Measurements from ENCODE around the gene CADM1.

The CADM1 gene

DNA sequence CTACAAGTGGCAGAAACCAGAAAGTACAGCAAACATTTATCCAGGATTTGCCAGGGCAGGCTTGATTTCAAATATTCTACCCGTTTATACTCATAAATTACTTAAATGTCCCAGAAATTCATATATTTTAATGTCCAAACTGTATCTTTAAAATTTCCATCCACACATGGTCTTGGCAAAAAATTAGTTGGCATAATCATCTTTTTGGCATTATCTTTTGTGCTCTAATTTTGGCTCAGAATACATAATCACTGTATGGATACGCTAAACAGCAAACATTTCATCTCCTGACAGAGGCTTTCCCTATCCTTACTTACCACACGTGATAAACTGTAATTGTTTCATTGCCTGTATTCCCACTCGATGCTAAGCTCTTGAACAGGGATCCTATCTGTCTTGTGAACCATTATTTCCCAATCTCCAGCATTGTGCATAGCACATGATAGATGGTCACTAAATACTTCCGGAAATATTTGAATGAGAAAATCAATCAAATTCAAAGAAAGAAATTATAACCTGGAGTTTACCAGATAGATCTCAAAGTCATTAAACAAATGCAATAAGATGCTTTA, 64.2 kb downstream of the CADM1 start:
- DNase-seq = no peak

DNA sequence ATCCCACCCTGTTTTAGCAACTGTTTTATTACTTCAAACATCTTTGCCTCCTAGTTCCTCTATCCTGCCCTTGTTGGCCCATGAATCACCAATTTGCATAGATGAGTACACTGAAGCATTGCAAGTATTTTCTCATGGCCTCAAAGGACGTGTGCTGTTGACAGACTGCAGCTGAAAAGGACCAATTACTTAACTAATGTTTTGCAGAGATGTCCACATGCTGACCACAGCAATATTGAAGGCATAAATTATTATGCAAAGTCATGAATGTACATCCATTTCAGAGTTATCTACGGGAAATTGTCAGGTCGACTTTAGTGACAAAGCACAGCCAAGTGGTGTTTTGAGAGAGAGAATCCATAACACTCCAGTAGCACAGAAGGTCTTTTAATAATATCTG, 64.8 kb downstream of the CADM1 start:
- no peak for DNase-seq

DNA sequence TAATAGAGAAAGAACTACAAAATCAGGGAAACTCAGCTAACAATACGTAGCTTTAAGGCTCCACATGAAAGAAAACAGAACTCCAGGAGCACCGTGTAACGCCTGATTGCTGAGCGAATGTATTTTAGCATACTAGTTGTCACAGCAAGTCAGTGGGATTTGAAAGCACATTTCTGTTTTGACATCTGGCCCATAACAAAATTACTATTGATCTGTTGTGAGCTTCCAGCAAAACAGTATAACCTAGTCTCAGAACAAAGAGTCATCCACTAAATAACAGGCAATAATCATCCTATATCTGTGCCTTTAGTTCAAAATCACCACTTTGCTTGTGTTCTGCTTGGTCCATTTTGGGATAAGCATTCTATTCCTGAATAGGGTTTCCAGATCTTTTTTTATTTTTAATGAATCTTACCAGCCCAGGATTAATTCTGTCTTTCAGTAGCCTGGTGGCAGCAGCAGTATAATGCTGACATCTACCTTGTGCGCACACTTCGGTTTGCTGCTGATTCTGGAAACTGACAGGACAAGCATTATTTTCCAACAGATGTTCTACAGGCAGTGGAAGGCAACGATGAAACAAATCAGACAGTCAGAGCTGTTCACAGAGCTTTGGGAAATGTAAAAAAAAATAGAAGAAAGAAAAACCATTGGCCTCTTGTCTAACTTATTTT, 66.2 kb downstream of the CADM1 start:
- DNase-seq = no peak

DNA sequence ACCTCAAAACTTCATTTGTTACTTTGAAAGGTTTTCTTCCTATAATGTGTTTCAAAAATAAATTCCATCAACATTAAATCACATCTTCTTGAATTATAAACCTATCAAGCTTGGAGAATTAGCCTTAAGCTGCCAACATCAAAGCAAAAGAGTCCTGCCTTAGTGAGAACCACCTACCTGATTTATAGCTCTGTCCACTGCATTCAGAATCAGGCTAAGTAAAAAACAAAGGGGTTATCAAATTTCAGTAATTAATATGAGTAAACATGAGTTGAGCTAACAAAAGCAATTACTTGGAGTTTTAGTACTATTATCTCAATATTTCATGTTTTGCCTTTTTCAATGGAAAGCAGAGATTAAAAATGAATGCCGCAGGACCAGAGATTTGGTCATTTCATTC, 73.9 kb downstream of the CADM1 start:
- DNase-seq = no peak

DNA sequence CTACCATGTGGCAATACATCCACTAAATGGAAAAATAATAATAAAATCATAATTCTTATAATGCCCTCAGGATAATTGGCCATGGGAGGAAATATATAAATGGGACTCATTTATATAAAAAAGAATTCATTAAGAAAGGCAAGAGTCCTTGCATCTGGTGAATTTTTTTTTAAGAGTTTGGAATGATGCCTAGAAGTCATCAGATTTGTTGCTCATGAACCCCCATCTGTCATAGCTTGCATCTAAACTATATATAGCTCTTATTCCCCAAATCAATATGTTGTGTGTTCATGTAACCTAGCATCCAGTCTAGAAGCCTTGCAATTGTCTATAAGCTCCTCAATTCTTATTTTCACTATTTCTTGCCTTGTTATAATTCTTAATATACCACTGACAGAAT, 75.9 kb downstream of the CADM1 start:
- no peak for DNase-seq

DNA sequence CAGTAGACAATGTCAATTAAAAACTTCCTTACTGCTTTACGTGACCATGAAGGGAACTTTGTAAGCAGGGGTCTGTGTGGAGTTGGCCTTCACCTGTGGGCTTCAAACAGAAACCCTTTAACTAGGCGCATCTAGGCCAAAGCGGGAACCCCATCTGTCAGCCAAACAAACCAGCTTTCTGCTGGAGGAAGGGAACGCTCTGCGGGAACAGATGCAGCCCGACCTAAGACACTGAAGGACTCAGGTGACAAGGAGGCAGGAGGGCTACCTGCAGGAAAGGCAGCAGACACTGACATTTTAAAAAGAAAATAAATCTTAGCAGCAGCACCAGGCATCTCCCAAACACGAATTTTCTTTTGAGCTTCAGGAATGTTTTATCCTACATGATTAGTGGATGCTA, 78.4 kb downstream of the CADM1 start:
- DNase-seq = no peak

DNA sequence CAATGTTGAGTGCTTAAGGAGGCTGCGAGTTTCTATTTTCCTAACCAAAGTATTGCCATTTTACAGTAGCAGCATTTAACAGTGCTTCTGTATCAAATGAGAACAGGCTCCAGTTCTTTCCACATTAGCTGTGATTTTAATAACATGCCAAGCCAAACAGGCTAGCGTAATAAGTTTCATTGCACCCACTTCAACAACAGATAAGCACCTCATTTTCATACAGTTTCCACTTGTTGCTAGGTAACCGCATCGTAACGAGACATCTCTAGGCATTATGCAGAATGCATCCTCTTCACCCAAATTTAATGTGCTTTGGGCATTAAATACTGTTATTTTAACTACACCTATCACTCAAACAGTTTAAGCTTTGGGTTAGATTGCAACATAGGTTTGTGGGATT, 79.0 kb downstream of the CADM1 start:
- DNase-seq = no peak

DNA sequence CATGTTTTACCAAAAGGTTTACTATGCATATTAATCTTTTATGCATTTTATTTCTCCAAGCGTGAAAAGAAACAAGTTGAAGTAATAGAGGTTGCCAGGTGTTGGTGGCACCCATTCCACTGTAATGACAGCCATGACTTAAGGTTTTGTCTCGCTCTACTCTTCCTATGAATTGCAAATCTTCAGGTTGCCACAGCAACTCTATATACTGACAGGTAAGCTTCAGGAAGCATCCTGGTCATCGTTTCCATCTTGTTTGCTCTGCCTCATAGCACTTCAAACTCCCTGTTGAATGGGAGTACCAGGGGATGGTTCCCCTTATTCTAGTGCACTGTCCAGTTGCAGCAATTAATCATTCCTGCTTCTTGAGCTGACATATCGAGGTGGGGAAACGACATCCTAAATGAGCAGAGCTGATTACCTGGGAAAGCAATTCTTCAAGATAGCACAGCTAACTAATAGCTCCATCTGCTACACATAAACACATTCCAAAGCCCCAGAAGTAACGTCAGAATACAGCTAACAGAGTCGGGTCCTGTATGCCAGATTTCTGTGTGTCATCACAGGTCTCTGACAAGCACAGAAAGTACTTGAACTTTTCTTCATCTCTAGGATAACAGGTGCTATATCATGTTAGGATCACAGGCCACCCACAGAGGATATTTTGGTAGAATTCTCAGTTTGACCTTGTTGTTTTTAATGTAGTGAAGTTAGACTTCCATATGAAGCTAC, 80.3 kb downstream of the CADM1 start:
- DNase-seq = no peak

DNA sequence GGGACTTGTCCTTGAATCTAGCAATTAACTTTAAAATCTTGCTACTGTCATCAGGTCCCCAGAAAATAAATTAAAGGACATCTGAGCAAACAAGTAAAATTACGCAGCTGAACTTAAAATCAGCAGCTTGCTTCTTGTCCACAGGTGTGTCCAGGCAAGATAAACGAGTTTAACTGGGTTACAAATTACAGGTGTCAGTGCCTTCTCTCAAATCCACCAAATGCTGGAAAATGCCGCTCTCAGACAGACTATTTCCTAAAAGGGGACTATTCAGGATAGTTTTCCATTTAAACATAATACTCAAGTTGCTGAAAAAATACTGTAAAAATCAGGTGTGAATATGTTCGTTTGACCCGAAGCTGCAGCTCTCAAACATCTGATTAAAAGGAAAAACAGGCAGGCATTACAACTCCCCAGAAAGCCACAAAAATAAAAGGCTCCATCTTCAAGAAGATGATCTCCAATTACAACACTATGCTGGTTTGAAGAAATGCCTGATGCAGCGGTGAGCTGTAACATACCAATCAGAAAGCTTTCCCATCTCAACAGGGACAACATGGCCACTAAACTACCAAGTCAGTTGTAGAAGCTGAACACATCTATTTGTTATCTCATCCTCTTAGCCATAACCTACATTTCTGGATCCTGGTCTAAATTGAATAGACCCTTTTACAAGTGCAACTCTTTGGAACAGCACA, 82.1 kb downstream of the CADM1 start:
- no peak for DNase-seq

DNA sequence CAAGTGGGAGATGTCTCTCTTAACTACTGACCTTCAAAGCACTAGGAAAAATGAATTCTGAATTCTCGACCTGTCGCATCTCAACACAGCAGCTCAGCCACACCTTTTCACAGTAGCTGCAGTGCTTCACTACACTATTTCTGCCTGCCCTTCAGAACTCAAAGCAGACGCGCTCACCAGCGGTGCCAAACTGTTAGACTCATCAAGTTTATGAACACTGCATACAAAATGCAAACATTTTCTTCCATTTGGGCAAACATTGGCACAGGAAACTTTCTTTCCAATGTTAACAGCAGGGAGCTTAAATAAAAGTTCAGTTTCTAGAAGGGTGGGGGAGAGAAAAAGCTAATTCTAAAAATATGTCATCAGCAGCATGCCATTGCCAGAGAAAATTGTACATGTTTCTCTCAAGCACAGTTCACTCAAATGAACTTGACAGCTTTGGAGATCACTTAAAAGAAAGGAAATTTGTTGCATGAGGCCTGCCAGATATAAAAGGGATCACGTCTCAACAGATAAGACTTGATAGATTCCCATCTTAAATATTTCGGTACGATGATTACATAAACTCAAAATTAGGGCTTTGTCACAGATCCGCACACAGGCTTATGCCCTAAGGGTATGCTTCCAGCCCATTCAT, 82.7 kb downstream of the CADM1 start:
- no peak for DNase-seq

DNA sequence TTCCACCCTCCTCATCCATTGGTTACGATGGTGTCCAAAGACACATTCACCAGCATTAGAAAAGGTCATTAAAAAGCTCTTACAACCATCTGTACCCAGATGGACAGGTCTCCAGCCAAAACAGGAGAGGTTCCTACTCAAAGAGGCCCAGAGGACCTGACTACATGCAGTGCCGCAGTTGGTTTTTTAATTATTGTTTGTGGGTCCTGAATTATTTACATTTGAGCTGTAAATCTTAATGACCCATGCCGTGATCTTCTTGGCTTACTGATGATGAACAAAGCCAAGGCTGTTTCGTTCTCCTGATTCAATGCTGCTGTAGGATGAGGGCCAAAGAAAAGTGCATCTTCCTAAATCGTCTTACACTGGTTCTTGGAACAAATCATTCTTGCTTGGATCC, 83.7 kb downstream of the CADM1 start:
- peak; percentile 26 for DNase-seq

DNA sequence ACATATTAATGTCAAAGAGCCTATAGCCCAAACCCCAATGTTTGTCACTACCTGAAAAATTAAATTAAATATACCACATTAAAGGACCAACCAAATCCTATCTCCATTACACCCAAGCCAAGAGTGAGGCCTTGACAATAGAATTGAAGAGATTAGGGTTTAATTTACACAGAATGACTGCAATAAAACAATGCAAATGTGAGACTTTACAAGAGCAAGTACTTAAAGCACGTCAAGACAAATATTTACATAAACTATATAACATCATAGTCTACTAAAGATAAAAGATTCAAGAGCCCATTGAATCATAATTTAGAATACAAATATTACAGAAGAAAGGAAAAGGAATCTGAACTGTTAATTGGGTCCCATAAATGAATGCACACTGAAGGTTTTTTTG, 85.6 kb downstream of the CADM1 start:
- DNase-seq = no peak

DNA sequence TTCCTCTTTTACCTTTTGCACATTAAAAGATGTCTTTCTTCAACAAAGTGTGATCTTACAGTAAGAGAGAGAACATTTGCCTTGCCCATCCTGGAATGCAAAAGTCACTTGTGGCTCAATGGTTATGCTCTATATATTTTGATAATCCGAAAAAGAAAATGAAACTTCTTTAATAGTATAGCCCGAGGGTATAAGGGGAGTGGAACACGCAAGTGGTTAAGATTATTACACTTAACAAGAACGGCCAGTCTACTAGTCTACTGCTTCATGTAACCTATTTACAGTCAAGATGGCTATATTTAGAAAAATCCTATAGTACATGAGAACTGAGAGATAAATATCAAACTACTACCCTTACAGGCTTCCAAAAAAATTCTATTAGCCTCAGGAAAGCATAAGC, 86.1 kb downstream of the CADM1 start:
- no peak for DNase-seq

DNA sequence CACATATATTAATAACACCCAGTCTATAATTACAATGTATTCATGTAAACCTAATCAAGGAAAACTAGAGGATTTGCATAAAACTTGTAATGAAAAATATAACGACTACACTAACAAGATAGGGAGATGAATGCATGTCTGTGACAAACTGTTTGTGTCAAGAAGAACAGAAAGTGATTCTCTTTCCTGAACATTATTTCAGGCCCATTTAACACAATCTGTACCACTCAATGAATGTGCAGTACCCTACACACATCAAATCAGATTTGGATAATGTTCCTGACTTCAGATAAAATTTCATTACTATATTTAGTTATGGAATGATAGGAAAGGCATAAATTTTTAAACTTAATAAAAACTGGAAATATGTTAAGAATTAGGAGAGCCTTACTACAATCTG, 93.1 kb downstream of the CADM1 start:
- no peak for DNase-seq

DNA sequence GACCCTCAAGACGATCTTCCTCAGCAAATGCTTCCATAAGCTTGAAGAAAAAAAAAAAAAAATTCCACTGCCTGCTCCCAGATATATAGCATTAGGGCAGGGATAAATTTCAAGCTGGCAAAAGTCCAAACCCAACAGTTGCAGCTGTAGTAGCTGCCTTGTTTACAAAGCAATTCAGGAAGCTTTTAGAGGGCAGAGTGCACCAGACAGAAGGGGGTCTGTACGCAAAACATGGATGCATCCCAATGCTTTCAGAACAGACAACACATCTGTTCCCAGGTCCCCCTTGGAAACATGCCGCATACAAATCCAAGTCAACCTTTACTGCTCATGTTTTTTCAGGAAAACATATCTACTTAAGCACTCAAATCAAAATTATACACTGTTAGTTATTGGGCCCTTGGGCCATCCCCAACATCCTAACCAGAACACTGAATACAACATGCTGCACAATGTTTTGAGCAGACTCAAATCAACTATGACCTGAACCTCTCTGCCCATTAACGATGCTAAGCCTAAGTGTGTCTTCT, 94.5 kb downstream of the CADM1 start:
- DNase-seq = peak; percentile 91

DNA sequence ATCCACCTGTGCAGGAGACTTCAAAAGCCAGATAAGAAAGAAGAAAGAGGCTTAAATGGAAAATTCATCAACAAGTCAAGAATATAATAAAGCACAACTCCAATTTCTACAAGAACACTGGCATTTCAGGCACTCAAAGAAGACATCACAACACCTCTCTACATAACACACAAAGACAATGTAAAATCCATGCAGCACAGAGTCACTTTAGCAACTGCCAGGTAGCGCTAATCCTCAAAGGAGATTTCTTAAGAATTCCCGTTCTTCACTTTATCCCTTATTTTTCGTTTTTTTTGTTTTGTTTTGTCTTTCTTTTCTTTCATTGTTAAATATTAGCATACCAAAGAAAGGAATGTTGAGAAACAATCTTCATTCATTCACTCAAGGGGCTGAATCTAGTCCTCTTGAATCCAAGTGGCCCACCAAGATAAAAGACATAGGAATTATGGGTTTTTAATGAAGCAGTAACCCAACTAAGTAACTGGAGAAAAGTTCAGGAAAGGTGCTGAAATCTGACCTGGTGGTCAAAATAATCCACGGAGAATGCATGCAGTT, 95.0 kb downstream of the CADM1 start:
- DNase-seq = no peak

DNA sequence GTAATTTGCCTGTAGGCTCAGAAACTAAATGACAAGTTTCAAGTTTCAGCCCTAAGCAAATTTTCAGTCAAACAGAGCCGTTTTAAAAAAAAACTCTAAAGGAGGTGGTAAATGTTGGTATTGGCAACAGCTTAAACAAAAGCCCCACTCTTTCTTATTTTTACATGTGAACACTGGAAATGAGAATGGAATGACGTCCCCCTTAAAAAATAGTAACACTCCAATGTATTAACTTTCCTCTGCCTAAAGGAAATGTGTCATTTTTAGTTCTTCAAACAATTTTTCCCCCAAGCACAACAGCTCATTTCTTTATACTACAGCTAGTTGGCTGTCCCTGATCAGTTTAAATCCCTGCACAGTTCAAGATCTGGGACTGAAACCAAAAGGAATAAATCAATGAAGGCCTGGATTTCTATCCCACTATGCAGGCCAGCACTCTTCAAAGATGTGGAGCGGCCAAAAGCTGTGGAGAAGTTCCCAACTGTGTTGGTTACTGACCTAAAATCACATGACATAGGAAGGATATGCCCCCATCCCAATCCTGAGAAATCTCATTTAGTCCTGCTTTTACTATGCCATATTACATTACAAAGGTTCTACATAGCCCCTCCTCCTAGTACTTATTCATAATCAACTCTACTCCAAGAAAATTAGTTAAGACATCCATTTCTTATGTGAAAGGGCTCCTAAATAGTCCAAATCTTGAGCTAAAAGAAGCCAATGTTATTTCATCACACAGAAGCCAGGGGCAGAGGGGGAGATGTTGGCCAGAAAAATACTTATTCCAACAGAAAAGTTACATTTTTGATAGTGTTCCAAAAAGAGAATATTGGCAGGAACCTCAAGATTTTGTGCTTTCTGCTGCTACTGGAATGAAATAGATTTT, 95.9 kb downstream of the CADM1 start:
- no peak for DNase-seq

DNA sequence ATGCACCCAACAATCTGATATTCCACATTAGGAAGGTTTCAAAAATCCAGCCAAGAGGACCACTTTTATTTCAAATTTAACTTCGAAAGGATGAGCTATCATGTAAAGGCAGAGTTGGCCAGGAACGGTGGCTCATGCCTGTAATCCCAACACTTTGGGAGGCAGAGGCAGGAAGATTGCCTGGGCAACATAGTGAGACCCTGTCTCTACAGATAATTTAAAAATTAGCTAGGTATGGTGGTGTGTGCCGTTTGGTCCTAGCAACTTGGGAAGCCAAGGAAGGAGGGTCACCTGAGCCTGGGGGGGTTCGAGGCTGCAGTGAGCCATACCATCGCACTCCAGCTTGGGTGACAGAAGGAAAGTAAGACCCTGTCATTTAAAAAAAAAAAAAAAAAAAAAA, 96.7 kb downstream of the CADM1 start:
- no peak for DNase-seq

DNA sequence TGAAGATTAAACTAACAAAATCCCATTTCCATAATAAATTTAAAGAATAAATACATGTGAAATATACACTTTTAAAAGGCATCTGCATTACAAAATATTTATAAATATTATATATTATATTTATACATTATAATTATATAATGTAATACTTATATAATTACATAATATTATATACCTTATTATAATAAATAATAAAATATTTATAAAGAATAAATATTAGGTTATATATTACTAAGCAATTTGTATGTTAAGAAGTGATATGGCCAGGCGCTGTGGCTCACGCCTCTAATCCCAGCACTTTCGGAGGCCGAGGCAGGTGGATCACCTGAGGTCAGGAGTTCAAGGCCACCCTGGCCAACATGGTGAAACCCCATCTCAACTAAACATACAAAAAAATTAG, 97.8 kb downstream of the CADM1 start:
- DNase-seq = no peak

DNA sequence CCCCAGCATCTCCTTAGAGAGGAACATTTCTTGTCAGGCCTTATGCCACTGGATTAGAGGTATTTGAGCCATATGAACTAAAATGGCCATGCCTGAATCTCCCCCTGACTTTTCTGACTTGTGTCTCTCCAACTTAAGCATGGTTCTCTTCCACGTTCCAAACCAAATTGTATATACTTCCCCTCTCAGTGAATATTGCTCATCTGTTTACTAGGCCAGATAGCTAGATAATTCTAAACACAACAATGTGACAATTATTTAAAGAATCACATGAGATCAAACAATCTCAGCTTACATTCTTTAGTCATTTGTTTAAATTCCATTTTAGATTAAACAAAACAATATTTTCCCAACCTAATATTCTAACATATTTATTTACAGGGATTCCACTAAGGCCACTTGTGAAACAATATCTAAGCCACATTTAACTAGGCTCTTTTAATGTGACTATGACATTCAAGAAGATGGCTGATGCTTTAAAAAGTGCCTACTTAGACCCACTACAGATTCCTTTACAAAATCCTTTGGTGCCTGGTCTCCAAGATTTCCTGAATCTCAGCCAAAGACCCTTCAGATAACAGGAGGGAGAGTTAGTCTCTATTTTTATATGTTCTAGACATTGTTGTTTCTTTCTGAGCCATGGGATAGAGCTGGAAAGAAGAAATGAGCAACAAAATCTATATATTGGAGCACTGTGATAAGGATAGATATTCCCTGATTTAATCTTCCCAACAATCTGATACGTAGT, 105.7 kb downstream of the CADM1 start:
- DNase-seq = no peak

DNA sequence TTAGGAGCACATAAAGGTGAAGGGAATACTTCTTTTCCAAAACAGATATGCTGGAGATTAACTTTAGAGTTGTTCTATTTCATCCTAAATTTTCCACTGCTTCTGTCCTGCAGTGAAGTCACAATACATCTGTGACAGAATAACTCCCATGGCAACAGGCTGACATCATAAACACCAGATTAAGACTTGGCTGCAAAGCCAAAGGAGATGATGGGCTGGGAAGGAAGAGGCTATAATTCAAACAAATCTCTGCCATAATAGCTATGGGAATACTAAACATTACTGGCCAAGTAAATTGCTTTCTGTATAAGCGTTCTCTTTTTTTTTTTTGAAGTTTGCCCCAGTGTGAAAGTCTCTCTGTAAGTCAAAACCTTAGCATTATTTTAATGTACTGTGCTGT, 107.7 kb downstream of the CADM1 start:
- DNase-seq = no peak

Measured in NCI-H2029 (cell line).